Activated CD8-positive, alpha-beta T cell treated with anti-CD3 and anti-CD28 coated beads for 36 hours (primary cell): ENCODE measurements around the gene SMCO3. TPM values are rescaled to one million over a fixed set of nuclear protein-coding genes. Genes with fewer than 3 reads are reported as not detected.
A peak's percentile ranks its signal among the peaks of the same experiment; 100 is the strongest.

Experiments
- ATAC-seq: fragments of 200-7000 bp; cut with Tn5 transposase; one replicate; pipeline ENCODE4 v1.10.0; 2021; ENCODE audit warnings: mild to moderate bottlenecking, moderate library complexity
- CTCF ChIA-PET: fragments of 350-600 bp; sonication (Branson Sonifier 250); formaldehyde crosslinking; loops from one replicate; lab custom pipeline; 2021; ENCODE audit warnings: antibody characterized with exemption; lab: Charles Lee
- POLR2A ChIA-PET: fragments of 350-600 bp; sonication (Branson Sonifier 250); formaldehyde crosslinking; loops from one replicate; lab custom pipeline; 2021; ENCODE audit warnings: antibody characterized with exemption; lab: Charles Lee
- DNase-seq: peaks from one replicate; pipeline ENCODE4 v3.0.0-alpha.2; 2020
- H3K27ac Mint-ChIP-seq: one replicate; pipeline ENCODE4 v1.8.0; 2021; ENCODE audit warnings: mild to moderate bottlenecking, mixed read lengths
- H3K27me3 Mint-ChIP-seq: one replicate; pipeline ENCODE4 v1.8.0; 2021; ENCODE audit warnings: mixed read lengths
- H3K36me3 Mint-ChIP-seq: one replicate; pipeline ENCODE4 v1.8.0; 2021; ENCODE audit warnings: low read depth, mixed read lengths
- H3K4me1 Mint-ChIP-seq: one replicate; pipeline ENCODE4 v1.8.0; 2021; ENCODE audit warnings: low read depth, mixed read lengths
- H3K4me3 Mint-ChIP-seq: one replicate; pipeline ENCODE4 v1.8.0; 2021; ENCODE audit warnings: mild to moderate bottlenecking, moderate library complexity, mixed read lengths
- H3K9me3 Mint-ChIP-seq: one replicate; pipeline ENCODE4 v1.8.0; 2021; ENCODE audit warnings: mixed read lengths
- CTCF ChIP-seq: fragments of 200-600 bp; IDR thresholded peaks from one replicate; pipeline ENCODE4 v1.8.0; 2022; ENCODE audit warnings: antibody characterized with exemption, mild to moderate bottlenecking
- intact Hi-C: fragments of 100-400 bp; cut with micrococcal nuclease; formaldehyde crosslinking; loops from one replicate; pipeline ENCODE4 v1.10.0; 2022
- total RNA-seq, 2 experiments: library from RNA; stranded (reverse); gene quantifications; one replicate each; pipeline ENCODE4 v1.2.3, GENCODE V29; 2021

Gene SMCO3
- total RNA-seq, 2 experiments from 2014 or later = not detected

DNA sequence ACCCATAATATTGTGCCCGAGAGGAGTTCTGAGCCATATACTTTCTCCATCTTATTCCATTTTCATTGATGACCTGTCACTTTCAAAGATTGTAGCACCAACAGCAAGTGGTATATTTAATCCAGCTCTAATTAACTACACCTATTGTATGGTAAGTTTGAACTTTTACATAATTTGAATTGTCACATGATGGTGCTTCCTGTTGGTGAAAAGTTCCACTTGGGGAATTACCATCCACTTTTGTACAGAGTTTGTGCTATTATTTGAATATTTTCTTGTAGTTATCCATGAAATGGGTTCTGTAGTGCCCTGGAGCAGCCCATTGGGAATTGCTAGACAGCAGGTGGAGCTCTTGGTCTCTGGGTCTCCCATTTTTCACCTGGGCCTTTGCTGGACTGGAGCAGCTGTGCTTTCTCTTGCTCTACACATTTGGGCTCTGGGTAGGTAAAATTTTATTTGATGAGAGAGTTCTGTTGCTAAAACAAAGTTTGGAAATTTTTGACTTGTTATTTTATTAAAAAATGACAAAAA lies 3.0 kb downstream of the SMCO3 start:
- Mint-ChIP-seq H3K27ac (peak overlapping the region; percentile 38), H3K27me3 (peaks cover 2% of the 10 kb centered on the region), H3K9me3 (no peaks in the 10 kb centered on the region), H3K4me3 (no peak overlapping the region), H3K4me1 (peaks cover 14% of the 10 kb centered on the region), H3K36me3 (no peaks in the 10 kb centered on the region)
- intact Hi-C loops = no loop called here
- ChIA-PET POLR2A (interaction anchor here (1.1 kb wide), 2 partner anchors 36 to 40 kb away, joined by 3 read pairs; a partner anchor contains a TSS), CTCF (interaction anchor here (1.2 to 3.1 kb wide), 3 partner anchors 87 to 186 kb away, joined by 4 to 12 read pairs (median 5); no protein-coding TSS in a partner anchor)
- TF ChIP-seq CTCF = no peak
- ATAC-seq (peak; percentile 13), DNase-seq (no peak)

DNA sequence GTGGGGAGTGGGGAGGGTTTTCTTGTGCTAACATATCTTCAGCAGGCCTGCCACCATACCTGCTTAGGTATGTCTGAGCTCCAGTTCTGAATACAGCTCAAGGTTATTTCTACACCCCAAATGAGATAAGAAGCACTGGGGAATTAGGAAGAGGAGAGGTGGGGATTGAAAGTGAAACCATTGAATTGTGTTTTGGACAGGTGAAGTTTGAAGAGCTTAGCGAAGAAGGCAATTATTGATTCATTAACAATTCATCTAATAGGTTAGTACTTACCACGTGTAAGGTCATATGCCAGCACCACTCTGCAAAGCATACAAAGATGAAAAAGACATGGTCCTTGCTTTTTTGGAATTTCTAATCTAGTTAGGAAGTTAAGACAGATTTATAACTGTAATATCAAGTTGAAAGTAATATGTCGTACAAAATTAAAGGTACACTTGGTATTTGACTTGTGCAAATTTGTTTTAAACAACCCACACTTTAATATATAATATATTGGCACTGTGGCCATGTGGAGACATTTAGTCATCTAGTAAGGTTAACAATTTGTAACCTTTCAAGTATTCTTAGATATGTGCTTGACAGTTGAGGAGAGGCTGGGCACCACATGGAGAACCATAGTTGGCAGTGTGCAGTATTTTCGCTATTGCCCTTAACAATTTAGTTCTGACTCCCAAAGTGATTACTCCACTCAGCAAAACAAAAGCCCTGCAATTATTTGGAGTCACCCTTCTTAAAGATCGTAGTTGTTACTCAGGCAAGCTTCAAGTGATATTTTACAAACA lies 3.6 kb downstream of the SMCO3 start:
- Mint-ChIP-seq H3K27ac (peak overlapping the region; percentile 38), H3K4me3 (no peak overlapping the region), H3K4me1 (peaks cover 18% of the 10 kb centered on the region), H3K27me3 (peaks cover 2% of the 10 kb centered on the region), H3K9me3 (no peaks in the 10 kb centered on the region), H3K36me3 (no peaks in the 10 kb centered on the region)
- DNase-seq (no peak), ATAC-seq (no peak)
- TF ChIP-seq CTCF = no peak
- ChIA-PET POLR2A (interaction anchor here (1.1 kb wide), 2 partner anchors 35 to 40 kb away, joined by 3 read pairs; a partner anchor contains a TSS), CTCF (interaction anchor here (1.0 to 3.1 kb wide), 4 partner anchors 86 to 187 kb away, joined by 3 to 12 read pairs (median 4); no protein-coding TSS in a partner anchor)
- intact Hi-C loops = no loop called here

DNA sequence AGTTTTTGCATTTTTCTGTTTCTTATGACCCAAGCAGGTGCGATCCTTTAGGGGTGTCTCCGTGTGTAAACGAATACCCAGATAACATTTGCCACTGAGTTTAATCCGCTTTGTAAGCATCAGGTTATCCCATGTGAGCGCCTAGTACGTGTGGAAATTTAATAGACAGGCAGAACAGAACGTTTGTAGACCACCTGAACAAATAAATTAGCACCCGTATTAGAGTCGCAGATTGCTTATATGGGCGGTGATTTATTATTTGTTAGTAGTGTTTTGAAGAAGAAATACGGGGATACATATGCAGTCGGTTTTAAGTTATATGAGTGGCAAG lies 10.2 kb downstream of the SMCO3 start:
- TF ChIP-seq CTCF = no peak
- Mint-ChIP-seq H3K27me3 (no peaks in the 10 kb centered on the region), H3K4me1 (peaks cover 37% of the 10 kb centered on the region), H3K36me3 (peaks cover 22% of the 10 kb centered on the region), H3K9me3 (no peaks in the 10 kb centered on the region), H3K27ac (no peak overlapping the region), H3K4me3 (no peak overlapping the region)
- peak; percentile 1 for ATAC-seq
- ChIA-PET CTCF (interaction anchor here (1.0 to 3.4 kb wide), 4 partner anchors 22 to 192 kb away, joined by 4 to 18 read pairs (median 12); a partner anchor contains a TSS), POLR2A (interaction anchor here (1.4 to 3.0 kb wide), 3 partner anchors 11 to 33 kb away, joined by 3 to 33 read pairs (median 5); a partner anchor contains a TSS)
- no peak for DNase-seq
- intact Hi-C loops = no loop called here

GRCh38 chr12:14803011-14803829 lies 10.8 kb downstream of the SMCO3 start, which contains the start of the genes C12orf60 and WBP11:
TSS of gene C12orf60 (plus strand) at chr12:14803670. CDS start at chr12:14822936, 19,266 bp downstream.
TSS of gene WBP11 (minus strand) at chr12:14803478. CDS start at chr12:14801383, 2,095 bp downstream.
- H3K4me3 Mint-ChIP-seq = no peak within 1 kb of the TSS
- TF ChIP-seq CTCF = no peak
- H3K4me1 Mint-ChIP-seq = peaks cover 37% of the 10 kb centered on the region
- ChIA-PET POLR2A (interaction anchor here (1.2 to 3.0 kb wide), 8 partner anchors 10 to 156 kb away, joined by 3 to 33 read pairs (median 5); a partner anchor contains a TSS), CTCF (interaction anchor here (0.9 to 3.4 kb wide), 8 partner anchors 13 to 418 kb away, joined by 3 to 18 read pairs (median 4); partner anchors contain the start of gene RERG)
- H3K36me3 Mint-ChIP-seq = peaks cover 26% of the 10 kb centered on the region
- no peaks in the 10 kb centered on the region for H3K9me3 Mint-ChIP-seq
- intact Hi-C loops = no loop called here
- ATAC-seq (peak; percentile 98), DNase-seq (peak; percentile 94)
- no peak within 1 kb of the TSS for H3K27ac Mint-ChIP-seq
- H3K27me3 Mint-ChIP-seq = no peaks in the 10 kb centered on the region
